K562 (cell line): Measurements from ENCODE around the gene PTK7. TPM values are rescaled to one million over a fixed set of nuclear protein-coding genes. Genes with fewer than 3 reads are reported as not detected.

Source experiments
- ARID2 ChIP-seq: fragments of 450-650 bp; IDR thresholded peaks from 2 replicates; pipeline ENCODE4 v1.6.1; 2017; ENCODE audit warnings: antibody characterized with exemption, mild to moderate bottlenecking
- DEAF1 ChIP-seq: fragments of 450-650 bp; formaldehyde crosslinking; IDR thresholded peaks from 2 replicates; pipeline ENCODE4 v1.4.0; 2020; ENCODE audit warnings: mild to moderate bottlenecking, moderate library complexity
- E2F1 ChIP-seq: sonication (generic); formaldehyde crosslinking; IDR thresholded peaks from 2 replicates; pipeline ENCODE4 v1.8.1; 2023; ENCODE audit warnings: mild to moderate bottlenecking, missing genetic modification reagents, moderate library complexity
- EHMT2 ChIP-seq: fragments of 450-650 bp; IDR thresholded peaks from 2 replicates; pipeline ENCODE4 v1.6.1; 2018; ENCODE audit warnings: antibody characterized with exemption
- GTF3C2 ChIP-seq: IDR thresholded peaks from 3 replicates; pipeline ENCODE4 v1.6.1; 2011; ENCODE audit warnings: borderline replicate concordance, mild to moderate bottlenecking, moderate library complexity; ENCODE audit not compliant: insufficient read length; ENCODE audit errors: extremely low read depth
- KLF6 ChIP-seq: fragments of 250-450 bp; sonication (Bioruptor Pico); IDR thresholded peaks from 2 replicates; pipeline ENCODE4 v1.4.0; 2020; ENCODE audit warnings: mild to moderate bottlenecking, moderate library complexity, borderline replicate concordance
- MEF2D ChIP-seq: conservative IDR thresholded peaks from 2 replicates; pipeline ENCODE4 v1.6.1; 2016; ENCODE audit warnings: low read depth, missing genetic modification characterization, missing compliant biosample characterization
- MYBL2 ChIP-seq, 2 experiments: fragments of 450-650 bp in 1 of 2; sonication (generic) in 1 of 2; formaldehyde crosslinking in 1 of 2; IDR thresholded peaks; 2 replicates each; pipeline versions ENCODE4 v1.6.1 to v1.8.1; 2017 to 2022; ENCODE audit warnings: borderline replicate concordance in 1 of 2, inconsistent platforms in 1 of 2, low read depth in 1 of 2, mild to moderate bottlenecking in 1 of 2, missing genetic modification reagents in 1 of 2, moderate library complexity in 1 of 2
- RBM22 ChIP-seq: fragments of 200-400 bp; formaldehyde crosslinking; IDR thresholded peaks from 2 replicates; pipeline ENCODE4 v1.6.1; 2018; ENCODE audit warnings: low read length, low read depth; ENCODE audit not compliant: poor library complexity, severe bottlenecking
- REST ChIP-seq, 2 experiments: fragments of 450-650 bp; formaldehyde crosslinking in 1 of 2; IDR thresholded peaks; 2 replicates each; pipeline versions ENCODE4 v1.4.0 to v1.6.1; 2014 to 2020; ENCODE audit warnings: mild to moderate bottlenecking in 2 of 2, borderline replicate concordance in 1 of 2, low read depth in 1 of 2
- SAFB2 ChIP-seq: fragments of 200-400 bp; formaldehyde crosslinking; IDR thresholded peaks from 2 replicates; pipeline ENCODE4 v1.6.1; 2018; ENCODE audit warnings: borderline replicate concordance, low read length, low read depth, moderate library complexity; ENCODE audit not compliant: severe bottlenecking
- polyA plus RNA-seq, 8 experiments: library from polyadenylated mRNA; depleted of rRNA in 4 of 8; stranded (reverse) in 5 of 8; unstranded in 3 of 8; fragments of >200 nt; fragmentation: Nextera tagmentation in 2 of 8; fragmentation: Illumina TruSeq in 1 of 8; extraction: Ambion mirVana in 2 of 8; extraction: Trizol in 1 of 8; gene quantifications; 2 replicates each; pipeline versions ENCODE4 v1.2.1 to v1.2.3, GENCODE V29; 2011 to 2014; ENCODE audit warnings: inconsistent platforms in 1 of 8, missing spikeins in 1 of 8
- total RNA-seq, 7 experiments: library from RNA; depleted of rRNA in 6 of 7; stranded (reverse); fragments of >200 nt in 6 of 7; fragmentation: Illumina TruSeq in 2 of 7; extraction: Trizol in 2 of 7; gene quantifications; 2 replicates each; pipeline versions ENCODE4 v1.2.1 to v1.2.3, GENCODE V29; 2011 to 2021; ENCODE audit warnings: low replicate concordance in 1 of 7

Gene PTK7
- total and polyA plus RNA-seq, 9 of the 15 experiments (the other 6 are each of a cell fraction or from before 2014, with no cell fraction given), result 0.20 to 6.8 (median 4.2) TPM

- TF ChIP-seq KLF6 (CRISPR knock-in tag) (no peak), DEAF1 (peak; percentile 71), RBM22 (no peak), MYBL2 (IDR thresholded peaks at IDR 0.05; ENCODE audit: low read depth) (no peak), MYBL2 (CRISPR knock-in tag; IDR thresholded peaks at IDR 0.05; ENCODE audit: borderline replicate concordance) (no peak), EHMT2 (no peak), SAFB2 (no peak), ARID2 (peak; percentile 61; the same call in 1 of the 2 replicates), E2F1 (CRISPR knock-in tag) (no peak), MEF2D (no peak), GTF3C2 (no peak), REST (IDR thresholded peaks at IDR 0.05; ENCODE audit: borderline replicate concordance) (peak; percentile 80), REST (CRISPR knock-in tag; IDR thresholded peaks at IDR 0.05; ENCODE audit: low read depth) (no peak)
Measured at GRCh38 chr6:43070028-43070632, 6.0 kb upstream of the PTK7 start (continued).
